HG03175 (cell line): Measurements from ENCODE around the gene CHRNA4.

Source experiments
- ATAC-seq: cut with Tn5 transposase; IDR thresholded peaks from one replicate; pipeline ENCODE4 v1.9.1; 2021; ENCODE audit warnings: mild to moderate bottlenecking, moderate library complexity; ENCODE audit not compliant: unreplicated experiment

Gene CHRNA4

DNA sequence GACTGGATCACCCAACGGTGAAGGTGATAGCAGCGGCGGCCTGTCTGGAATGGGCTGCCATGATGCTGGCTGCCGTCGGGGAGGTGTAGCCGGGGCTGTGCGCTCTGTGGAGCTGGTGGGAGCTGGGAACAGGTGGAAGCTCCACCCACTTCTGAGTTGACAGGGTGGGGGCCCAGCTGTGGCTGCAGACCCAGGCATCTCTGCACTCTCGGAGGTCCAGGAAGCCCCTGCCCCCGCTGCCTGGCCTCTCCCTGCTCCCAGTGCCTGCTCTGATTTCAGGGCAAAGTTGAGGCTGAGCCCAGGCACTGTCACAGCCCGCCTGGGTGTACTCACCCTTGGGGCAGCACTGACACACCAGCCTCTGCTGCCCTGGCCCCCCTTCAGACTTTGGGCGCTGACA lies 18.1 kb upstream of the CHRNA4 start:
- no peak for ATAC-seq

DNA sequence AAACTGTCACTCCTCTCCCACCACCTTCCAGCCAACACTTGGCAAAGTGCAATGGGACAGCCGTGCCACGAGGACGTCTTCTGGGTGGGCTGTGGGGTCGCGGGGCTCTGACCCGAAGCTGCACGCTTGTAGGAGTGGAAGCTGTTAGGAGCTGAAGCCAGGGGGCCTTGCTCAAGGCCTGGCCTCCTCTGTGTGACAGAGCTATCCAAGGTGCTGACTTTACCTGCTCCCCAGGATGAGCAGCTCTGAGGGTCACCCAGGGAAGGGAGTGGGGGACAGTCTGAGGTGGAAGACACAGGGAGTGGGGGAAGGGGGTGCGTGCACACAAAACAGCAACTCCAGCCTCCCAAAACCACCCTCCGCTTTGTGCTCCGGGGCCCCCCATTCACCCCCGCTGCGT lies 17.5 kb upstream of the CHRNA4 start:
- ATAC-seq = no peak

DNA sequence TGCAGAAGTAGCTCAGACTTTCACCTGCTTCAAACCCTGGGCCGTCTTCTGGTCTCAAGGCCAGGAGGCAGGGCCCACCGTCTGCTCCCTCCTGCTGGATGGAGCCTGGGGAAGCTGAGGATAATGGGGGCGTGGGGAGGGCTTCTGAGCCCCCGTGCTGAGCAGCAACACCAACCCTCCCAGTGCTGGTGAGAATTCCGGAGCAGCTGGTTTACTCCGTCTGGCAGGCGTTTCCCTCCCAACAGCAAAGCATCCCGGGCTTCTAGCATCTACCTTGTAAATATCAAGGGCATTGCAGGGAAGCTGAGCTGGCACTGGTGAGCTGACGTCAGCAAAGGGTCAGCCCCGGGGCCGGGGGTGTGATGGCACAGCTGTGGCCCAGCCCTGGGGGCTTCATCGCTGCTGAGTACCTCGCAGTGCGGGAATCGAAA lies 16.8 kb upstream of the CHRNA4 start:
- no peak for ATAC-seq

DNA sequence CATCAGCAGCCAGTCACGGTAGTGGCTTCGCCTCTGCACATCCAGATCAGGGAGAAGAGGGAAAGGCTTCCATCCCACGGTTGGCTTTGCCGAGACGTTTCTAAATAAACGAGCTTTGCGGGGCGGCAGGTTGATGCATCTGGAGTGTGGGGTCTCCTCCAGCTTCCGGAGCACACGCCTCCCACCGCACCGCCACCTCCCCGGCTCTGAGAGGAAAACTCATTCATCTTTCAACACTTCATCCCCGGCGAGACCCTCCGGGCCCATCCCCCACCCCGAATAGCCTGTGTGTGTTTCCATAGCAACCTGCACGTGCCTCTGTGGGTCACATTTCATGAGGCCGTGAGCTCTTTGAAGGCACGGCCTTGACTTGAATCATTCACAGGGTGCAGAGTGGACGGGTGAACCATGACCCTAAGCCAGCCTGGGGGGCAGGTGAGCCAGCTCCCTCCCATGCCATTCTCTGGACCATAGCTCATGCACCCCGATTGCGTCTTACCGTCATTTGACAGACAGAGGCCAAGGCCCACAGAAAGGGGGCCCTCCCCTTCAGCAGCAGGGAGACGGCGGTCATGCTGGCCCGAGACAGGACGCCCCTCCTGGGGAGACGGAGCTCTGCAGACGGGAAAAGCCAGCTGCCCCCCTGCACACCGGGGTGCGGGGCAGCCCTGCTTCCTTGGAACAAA lies 16.2 kb upstream of the CHRNA4 start:
- no peak for ATAC-seq

DNA sequence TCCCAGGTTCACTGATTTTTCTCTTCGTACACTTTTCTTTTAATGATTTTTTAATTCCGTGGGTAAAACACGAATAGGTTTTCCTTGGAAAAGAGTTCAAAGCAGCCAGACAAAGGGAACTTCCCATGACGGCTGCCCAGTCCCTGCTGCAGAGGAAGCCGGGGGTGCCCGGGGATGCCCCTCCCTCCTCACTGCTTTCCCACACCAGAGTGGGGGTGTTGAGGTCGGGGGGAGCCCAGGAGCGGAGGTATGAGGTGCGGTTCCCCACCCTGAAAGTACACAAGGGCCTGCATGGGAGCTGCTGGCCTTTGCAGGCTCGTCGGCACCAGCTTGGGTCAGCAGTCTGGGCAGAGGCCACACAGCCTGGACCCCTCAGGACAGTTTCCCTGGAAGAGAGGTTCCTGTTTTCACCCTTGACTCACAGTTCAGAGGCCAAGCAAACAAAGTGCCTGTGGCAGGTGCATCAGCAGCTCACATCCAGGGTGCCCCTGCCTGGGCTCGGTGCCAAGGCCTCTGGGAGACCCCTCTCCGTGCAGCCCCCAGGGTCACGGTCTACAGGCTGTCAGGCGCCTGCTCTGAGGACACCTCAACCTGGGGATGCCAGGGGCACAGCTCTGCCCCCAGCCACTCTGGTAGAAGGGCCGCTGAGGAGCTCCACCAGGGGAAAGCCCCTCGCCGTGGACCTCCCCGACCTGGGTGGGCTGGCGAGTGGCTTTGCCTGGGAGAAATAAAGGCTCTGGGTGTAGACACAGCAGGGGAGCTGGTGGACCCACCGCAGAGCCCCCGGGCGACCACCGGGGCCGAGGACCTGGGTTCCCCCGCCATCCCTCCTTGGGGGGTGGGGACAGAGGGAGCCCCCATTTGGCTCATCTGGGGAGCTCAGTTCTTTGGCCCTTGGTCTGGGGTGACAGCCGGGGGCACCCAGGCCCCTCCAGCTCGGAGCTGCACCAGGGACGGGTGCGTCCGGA lies 15.4 kb upstream of the CHRNA4 start:
- ATAC-seq = no peak

DNA sequence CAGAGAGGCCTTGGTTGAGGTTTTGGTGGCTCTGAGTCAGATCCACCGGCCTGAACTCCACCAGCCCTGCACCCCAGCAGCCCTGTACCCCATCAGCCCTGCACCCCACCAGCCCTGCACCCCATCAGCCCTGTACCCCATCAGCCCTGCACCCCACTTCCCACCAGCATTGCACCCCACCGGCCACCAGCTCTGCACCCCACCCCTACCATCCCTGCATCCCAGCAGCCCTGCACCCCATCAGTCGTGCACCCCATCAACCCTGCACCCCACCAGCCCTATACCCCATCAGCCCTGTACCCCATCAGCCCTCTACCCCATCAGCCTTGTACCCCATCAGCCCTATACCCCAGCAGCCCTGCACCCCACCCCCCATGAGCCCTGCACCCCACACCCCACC lies 14.3 kb upstream of the CHRNA4 start:
- no peak for ATAC-seq

DNA sequence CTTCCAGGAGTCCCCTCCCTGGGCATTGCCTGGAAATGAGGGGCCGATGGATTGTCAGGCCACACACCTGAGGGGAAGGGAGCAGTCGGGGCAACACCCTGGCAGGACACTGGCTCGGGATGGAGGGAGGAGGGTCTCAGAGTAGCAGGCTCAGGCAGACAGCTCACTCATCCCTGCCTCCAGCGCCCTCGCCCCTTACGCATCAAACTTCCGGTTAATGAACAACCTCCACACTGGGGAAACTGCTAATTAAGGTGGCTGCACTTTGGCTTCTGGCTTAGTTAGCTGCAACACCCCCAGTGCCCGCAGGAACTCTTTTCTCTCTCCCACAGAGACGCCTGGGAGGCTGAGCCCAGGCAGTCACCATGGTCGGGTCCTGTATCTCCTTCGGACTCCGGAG lies 13.4 kb upstream of the CHRNA4 start:
- ATAC-seq = no peak

DNA sequence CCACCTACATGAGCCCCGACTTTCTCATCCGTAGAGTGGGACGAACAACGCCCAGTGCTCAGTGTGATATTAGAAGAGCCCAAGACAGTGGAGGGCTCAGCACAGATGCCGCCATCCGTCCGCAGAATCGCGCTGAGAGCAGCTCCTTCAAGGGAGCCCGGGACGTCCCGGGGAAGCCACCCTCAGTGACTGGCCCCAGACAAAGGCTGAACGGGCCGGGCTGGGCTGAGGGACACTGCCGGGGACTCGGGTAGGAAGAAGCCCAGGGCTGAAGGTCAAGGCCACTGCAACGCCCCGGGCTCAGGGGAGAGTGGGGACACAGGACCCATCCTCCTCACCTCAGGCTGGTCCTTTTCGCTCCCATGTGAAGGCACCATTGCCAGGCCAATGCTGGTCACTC lies 12.8 kb upstream of the CHRNA4 start:
- ATAC-seq = no peak

DNA sequence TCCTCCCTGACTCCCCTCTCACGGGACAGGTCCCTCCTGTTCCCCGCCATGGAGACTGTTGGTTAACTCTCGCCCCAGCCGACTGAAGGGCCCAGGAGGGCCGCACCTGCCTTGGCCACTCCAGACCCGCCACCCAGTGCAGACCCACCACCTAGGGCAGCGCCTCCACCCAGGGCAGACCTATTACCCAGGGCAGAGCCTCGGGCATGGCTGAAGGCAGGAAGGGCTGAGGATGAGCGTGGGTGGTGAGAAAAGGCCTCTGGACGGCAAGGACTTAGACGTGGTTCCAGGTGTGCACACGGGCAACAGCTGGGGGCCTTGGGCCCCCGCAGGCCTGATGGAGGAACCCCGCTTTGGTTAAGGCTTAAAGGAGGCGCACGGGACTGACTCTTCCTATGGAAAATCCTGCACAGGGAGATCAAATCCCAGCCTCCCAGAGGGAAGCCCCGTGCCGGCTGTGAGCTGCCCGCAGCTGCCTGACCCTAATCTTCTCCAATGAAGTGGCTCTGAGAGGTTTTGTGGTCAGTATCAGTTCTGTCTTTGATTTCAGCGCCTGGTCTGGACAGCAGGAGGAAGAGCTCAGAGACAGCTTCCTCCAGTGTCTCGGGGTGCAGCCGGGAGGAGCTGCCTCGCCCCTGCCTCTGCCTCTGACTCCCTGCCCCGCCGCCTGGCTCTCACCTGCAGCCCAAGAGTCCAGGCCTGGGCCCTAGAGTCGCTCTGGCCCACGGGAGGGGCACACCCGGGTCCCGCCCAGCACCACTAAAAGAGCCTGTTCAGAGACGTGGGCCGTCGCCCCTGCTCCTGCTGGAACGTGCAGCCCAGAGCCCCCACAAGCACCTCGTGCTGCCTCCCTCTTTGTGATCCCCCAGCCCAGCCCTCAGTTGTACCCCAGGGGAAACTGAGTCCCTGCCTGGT lies 12.1 kb upstream of the CHRNA4 start:
- no peak for ATAC-seq

DNA sequence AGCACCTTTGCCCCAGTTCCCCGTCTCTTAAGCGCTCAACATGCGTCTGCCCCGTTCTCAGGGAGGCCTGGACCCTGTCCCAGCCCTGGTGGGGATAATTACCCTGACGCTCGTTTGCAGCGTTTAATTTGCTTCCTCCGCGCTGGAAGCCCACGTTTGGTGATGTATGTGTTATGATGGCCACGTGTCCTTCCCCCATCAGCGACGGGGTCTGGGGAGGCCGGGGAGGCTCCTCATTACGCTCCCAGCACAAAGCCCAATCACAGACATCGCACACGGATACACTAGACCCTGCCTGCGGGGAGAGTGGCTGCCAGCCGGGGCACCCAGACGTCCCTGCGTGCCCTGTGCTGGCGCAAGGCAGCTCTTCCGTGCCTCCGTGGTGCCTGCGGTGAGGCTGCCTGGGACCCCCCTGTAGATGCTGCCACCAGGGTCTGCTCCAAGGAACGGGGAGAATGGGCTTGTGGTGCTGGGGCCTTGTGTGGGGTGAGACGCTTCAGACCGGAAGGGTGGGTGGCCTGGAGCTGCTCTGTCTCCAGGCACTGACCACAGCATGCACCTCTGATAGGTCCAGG lies 10.2 kb upstream of the CHRNA4 start:
- ATAC-seq = no peak

DNA sequence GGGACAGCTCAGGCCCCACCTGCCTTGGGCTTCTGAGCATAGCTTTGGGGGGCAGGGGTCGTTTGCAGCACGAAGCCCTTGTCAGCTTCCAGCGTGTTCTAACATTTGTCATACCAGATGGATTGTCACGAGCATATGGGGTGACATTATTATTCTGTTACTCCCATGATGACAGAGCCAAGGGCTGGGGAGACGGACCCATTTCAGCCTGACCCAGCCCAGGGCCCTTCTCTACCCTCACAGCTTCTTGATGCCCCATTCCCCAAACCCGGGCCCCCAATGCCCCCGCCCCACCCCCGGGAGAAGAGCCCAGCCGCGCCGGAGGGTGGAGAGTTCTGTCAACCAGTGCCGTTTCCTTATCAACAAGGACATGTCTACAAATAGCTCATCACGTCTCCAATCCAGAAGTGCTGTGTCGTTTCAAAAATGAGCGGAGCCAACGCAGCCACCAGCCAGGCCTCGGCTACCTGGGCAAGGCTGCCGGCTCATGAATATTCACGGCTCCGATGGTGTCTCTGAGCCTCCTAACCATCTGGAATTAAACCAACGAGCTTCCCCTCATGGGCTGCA lies 9.6 kb upstream of the CHRNA4 start:
- no peak for ATAC-seq

DNA sequence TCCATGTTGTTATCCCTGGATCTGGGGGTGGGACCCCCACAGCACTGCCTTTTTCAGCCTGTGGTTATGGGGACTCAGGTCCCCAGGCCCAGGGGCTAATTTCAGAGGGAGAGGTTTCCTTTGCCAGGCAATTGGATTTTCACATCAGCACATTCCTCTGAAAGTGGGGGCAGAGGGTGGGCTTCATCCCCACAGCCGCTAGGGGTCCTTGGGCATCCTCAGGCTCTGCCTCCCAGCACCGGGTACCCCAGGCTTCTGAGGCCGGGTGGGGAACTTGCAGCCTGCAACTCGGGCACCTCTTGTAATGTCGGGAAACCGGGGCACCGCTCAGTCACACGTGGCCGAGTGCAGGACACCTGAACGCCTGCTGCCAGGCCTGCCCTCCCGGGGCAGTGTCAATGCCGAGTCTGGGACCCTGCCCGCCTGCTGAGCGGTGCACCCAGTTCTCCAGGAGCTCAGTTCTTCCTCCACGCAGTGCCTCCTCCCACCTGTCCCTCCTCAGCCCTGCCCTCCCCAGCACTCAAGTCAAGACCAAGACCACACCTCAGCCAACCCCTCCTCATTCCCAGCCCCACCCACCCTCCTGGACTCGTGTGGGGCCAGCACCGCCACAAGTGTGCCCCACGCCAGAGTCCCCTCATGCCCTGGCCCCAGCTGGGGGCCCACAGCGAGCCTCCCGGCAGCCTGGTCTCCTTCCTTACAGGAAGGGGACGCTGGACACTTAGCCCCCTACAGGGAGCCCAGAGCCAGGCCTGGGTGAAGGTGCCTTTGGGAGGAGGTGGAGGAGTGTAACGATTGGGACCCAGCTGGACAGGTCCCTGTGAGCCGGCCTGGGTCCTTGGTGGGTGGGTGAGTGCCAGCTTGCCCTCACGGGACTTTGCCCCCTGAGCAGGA lies 8.8 kb upstream of the CHRNA4 start:
- no peak for ATAC-seq

DNA sequence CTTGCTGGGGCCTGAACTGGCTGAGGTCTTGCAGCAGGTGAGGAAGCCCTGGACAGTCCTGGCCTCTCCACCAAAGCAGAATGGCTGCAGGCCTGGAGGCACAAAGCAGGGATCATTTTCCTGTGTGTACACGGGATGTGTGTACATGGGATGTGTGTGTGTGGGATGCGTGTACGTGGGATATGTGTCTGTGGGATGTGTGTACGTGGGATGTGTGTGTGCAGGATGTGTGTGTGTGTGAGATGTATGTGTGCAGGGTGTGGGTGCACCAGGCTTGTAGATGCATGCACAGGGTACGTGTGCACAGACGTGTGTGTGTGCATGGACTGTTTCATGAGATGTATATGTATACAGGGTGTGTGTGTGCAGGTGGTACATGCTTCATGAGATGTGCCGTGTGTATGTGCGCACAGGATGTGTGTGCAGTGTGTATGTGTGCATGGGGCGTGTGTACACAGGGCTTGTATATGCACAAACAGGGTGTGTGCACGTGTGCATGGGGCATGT lies 7.9 kb upstream of the CHRNA4 start:
- ATAC-seq = no peak

DNA sequence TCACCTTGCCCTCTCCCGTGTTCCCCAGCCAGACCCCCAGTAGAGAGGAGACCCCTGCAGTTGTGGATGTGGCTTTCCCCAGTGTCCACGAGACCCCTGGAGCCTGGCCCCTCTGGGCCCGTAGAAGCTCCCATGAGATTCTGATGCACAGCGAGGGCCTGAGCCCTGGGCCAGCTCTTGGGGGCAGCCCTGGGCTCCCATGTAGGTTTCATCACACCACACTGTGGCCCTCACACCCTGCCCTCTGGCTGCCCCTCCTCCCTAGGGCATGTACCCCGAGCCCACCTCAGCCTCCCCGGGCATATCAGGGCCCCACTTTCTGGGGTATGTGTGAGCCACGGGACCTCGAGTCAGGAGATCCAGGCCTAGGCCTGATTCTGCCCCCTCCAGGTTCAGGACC lies 7.0 kb upstream of the CHRNA4 start:
- no peak for ATAC-seq

DNA sequence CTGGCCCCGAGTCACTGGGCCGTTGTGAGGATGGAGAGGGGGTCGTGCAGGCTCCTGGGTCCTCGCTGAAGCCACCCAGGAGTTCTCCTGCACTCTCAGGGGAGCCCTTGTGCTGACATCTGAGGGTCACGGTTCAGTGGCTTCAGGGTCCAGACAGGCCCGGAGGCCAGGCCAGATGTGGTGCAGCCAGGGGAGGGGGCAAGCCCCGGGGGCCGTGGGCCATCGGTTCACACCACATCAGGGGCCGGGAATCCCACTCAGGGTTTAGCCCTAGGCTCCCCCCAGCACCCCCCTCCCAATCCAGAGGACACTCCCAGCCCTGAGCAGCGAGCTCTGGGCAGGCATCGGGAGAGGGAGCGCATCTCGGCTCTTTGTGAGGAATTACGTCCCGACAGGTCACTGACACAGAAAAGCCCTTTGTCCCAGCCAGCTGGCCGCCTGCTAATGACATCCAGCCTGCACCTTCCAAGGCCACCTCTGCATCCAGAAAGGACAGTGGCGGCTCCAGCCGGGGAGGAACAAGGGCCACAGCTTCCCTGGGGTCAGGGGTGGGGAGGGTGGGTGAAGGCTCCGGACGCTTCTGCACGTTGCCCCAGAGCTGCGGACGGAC lies 6.4 kb upstream of the CHRNA4 start:
- ATAC-seq = no peak

DNA sequence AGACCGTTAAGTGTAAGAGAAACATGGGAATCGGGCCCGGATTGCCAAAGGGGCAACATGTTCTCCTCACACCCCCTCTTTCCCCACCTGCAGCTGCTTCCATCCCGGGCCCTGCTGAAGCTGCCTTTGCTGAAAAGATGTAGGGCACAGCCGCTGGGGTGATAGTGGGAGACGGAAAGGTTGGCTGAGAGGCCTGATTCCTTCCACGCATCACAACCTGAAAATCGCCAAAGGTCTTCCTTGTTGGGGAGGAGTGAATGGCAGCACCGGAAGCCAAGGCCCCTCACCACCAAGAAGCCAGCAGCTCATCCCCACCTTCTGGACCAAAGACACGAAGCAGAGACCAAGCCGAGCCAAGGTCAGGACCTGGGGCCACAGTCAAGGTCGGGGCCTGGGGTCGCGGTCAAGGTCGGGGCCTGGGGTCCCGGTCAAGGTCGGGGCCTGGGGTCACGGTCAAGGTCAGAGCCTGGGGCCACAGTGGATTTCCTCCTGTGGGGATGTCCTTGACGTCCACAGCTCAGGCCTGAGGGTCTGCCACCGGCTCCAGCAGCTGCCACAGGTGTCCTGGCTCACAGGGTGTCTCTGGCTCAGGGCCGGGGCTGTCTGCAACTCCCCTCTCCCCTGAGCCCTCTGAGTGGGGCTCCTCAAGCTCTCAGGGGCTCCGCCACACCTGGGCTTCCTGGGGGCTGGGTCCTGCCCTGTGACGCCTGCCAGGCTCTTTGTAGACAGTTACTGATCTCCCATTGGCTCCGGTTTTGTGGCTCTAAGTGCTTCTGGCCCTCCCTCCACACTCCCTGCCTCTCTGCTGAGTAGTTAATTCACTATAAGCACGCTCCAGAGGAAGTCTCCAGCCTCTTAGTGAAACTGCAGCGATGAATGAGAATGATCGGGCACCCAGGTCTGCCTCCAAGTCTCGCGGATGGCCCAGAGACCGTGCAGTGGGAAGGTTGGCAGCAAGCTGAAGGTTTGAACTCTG lies 5.5 kb upstream of the CHRNA4 start:
- no peak for ATAC-seq

DNA sequence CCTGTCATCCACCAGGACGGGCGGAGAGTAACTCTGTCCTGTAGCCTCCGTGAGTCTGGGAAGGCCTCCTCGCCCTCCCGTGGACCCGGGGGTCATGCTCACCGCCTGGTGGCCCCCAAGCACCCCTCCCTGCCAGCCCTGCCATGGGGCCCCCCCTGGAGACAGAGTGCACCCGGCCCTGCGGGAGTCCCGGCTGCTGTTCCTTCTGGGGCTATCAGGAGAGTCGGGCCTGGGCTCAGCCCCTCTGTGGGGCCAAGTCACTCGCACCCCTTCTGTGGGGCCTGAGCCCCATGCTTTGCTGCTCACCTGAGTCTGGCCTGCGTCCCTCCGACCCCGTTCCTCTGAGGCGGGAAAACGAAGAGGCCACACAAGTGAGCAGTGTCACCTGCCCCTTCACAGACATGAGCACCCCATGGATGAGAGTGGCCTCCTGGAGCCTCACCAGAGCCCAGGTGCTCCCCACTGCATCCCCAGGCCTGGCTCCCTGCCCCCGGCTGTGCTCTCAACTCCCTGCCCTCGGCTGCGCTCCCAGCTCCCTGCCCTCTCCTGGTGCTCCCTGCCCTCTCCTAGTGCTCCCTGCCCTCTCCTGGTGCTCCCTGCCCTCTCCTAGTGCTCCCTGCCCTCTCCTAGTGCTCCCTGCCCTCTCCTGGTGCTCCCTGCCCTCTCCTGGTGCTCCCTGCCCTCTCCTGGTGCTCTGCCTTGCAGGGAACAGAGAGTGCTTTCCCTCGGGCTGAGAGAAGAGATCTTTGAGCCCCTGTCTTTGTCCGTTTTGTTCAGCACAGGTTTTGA lies 4.6 kb upstream of the CHRNA4 start:
- ATAC-seq = no peak
